CD4-positive, alpha-beta T cell treated with Interferon gamma for 1 hour (primary cell): ENCODE measurements around the gene EEFSEC.

Source experiments
- DNase-seq: peaks from one replicate; pipeline ENCODE4 v3.0.0-alpha.2; 2020

EEFSEC gene

GRCh38 chr3:128187495-128187894, 34.2 kb downstream of the EEFSEC start:
- DNase-seq, result no peak

DNA sequence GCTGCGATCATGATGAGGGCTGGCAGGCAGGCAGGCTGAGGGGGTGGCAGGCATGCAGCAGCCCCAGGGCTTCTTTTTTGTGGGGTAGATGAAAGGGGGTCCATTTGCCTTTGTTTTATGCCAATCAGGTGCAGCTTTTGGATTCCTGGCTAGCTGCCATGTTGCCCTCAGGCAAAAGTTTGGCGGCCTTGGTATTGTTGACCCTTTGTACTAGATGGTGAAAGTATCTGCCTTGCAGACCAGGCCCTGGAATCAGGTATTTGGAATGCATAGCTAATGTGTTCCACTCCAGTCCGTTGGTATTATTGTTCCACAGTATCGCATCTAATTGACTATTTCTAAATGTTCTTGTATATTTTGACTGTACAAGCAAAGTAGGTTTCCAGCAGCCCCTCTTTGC, 35.0 kb downstream of the EEFSEC start:
- DNase-seq, result no peak

GRCh38 chr3:128188956-128189355, 35.7 kb downstream of the EEFSEC start:
- no peak for DNase-seq

GRCh38 chr3:128190501-128190900, 37.2 kb downstream of the EEFSEC start:
- no peak for DNase-seq

DNA sequence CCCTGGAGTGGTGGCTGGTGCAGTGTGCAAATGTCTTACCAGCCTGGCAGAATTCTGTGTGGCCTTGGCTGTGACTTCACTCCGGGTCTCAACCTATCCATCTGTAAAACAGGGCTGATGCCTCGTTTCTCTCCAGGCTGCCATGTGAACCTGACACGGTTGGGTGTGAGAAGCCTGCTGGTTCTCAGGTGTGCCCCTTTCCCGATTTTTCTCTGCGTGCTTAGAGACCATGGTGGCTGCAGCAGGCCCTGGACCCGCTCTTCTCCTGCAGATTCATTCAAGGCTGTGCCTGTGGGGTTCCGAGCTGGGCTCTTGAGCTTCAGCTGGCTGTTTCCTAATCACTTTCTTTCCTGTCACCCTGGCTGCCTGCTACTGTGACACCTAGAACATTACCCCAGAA, 38.9 kb downstream of the EEFSEC start:
- DNase-seq, result no peak

DNA sequence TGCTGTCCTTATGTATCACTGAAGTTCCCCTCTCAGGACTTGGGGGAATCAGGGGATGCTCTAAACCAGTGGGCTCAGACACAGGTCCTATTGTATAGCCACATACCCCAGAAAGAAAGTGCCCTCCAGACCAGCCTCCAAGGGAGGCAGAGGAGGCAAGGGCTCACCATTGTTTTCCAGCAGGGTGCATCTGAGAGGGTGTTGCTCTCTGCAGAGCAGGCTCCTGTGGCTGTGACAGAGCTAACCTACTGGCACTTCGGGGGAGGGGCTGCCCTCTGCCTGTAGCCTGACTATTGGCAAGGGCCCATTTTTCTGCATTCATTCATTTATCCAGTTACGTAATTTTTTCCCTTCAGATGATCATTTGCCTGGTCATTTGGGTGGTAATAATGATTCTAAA, 39.9 kb downstream of the EEFSEC start:
- DNase-seq, result no peak

- DNase-seq, result no peak
Measured at GRCh38 chr3:128194843-128195242, 41.6 kb downstream of the EEFSEC start.

- DNase-seq, result no peak
Measured at GRCh38 chr3:128195369-128195768, 42.1 kb downstream of the EEFSEC start.

DNA sequence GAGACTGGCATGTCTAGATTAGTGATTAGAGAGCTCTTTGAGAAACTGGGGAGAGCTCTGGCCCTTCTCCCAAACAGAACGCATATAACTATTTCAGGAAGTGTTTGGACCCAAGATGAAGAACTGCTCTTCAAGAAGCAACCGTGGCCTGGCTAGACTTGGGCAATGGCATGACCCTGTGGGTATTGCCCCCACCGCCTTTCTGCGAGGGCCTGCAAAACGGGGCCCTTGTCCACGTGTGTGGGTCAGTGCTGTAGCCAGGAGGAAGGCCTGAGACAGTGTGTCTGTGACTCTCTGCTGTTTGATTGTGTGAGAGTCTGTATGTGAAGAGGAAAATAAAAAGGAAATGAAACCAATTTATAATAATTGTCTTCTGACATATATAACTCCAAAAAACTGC, 42.5 kb downstream of the EEFSEC start:
- DNase-seq, result no peak

DNA sequence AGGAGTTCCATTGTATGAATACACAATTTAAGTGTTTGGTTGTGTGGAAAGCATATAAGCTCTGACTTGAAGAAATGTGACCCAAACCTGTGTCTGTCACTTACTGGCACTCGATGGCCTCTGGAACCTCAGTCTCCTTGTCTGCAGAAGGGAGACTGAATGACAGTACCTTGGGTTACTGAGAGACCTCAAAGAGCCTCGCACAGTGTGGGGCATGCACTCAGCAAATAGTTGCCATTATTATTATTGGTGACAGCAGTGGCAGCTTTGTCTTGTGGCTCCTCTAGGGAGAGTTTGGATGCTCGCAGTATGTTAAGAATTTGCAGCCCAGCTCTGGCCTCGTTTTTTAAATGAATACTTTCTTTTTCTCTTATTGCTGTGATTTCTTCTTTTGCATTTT, 43.4 kb downstream of the EEFSEC start:
- DNase-seq, result no peak

DNA sequence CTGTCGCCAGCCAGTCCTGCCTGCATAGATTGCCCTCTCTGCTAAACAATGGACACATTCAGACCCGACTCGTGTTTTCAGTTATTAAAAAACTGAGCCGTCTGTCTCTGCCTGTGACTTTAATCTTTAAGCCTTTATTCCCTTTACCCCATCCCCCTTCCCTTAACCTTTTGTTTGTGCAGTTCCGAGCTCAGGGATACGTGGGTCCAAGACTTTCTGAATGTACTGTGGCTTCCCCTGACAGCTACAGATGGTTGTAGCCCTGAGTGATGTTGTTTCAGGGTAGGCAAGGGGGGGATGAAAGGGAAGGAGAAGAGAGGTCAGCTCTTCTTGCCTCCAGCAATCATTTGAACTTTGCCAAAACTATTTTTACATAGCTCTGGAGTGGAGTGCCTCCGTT, 44.6 kb downstream of the EEFSEC start:
- DNase-seq, result no peak

DNA sequence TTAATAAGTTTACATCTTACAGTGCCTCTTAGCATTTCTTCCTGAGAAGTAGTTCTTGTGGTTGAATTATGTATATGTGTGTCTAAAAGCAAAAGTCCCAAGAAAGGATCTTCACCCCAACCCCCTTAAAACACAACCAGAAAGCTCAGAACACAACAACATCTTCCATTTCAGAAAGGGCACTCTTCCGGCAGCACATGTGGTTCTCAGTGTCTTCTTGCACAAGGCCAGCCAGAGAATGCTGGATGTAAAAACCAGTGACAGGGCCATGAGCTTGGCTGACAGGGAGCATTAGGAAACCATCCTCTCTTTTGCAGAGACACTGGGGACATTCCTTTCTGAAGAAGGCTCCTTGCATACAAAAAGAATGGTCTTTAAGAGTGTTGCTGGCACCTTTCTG, 45.0 kb downstream of the EEFSEC start:
- DNase-seq, result no peak

DNA sequence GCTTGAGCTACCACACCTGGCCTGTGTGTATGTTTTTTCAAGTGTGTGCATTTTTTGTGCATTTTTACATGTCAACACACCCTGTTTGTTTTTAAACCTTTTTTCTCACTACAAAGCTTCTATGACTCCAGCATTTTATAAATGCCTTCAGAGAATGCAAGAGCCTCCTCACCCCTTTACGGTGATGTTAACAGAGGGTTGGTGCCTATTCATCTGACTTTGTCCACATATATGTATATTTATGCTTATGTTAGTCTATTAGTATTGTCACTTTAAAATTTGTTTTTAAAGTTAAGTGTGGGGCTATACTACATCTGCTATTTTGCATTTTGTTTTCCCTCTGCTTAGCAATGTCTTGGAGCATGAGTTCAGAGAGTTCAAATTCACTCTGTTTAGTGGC, 45.8 kb downstream of the EEFSEC start:
- no peak for DNase-seq

DNA sequence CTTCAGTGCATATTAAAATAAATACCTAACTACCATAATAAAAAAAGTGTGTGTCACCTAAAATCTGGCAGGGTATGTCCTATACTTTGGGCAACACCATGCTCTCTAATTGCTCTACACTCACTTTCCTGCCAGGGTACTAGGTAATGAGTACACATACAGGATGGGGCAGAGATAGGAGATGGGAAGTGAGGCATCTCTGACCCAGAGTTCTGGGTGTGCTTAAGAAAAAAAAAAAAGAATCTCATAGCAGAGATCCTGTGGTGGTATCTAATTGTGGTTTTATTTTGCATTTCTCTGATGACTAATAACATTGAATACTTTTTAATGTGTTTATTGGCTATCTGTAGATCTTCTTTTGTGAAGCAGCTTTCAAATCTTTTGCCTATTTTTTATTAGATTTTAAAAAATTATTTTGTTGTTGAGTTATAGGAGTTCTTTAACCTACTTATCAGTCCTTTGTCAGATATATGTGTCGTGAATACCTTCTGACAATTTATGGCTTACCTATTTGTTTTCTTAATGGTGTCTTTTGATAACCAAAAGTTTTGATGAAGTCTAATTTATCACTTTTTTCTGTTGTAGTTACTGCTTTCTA, 48.0 kb downstream of the EEFSEC start:
- no peak for DNase-seq

GRCh38 chr3:128203169-128203568, 49.9 kb downstream of the EEFSEC start:
- DNase-seq, result no peak

DNA sequence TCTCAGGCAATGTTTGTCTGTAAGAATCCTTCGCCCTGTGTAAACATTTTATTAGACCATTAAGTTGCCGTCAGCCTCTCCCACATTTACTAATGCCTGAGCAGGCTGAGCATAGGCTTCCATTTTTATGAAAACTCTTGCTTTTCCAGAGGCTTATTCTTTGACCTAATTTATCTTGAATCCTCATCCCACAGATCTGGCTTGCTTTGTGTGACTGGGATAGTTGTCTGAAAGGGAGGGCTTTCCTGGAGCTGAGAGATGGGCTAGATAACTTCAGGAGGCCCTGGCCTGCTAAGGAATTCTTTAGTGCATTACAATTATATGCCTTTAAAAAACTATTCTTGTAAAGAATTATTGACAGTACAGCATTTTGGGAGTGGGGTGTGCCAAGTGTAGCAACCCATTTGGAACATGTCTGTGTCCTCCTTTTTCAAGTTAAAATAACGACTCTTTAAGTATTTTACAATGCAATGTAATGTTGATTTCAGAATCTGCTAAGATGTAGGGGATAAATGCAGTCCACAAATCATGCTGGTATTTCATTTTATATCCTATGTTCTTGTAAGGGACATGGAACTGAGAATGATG, 52.4 kb downstream of the EEFSEC start:
- DNase-seq, result no peak

GRCh38 chr3:128207951-128208350, 54.7 kb downstream of the EEFSEC start:
- no peak for DNase-seq

DNA sequence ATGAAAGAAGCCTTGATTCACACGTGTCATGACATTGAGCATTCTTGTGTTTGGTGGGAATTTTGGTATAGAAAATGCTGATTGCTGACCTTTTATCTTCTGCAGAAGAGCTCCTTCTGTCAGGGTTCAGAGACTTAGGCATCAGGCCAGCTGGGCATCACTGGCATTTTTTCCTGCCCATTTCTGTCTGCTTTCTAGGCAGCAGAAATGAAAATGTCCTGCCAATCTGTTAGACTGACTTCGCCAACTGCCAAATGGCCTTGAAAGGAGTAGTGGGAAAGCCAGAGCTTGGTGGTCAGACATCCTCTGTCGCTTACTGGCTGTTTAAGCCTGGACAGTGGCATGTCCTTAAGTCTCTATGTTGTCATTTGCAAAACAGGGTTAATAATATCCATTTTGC, 57.4 kb downstream of the EEFSEC start:
- DNase-seq, result no peak

- DNase-seq, result no peak
Measured at GRCh38 chr3:128214056-128214455, 60.8 kb downstream of the EEFSEC start.

- no peak for DNase-seq
Measured at GRCh38 chr3:128215290-128215689, 62.0 kb downstream of the EEFSEC start.

GRCh38 chr3:128215800-128216495, 62.7 kb downstream of the EEFSEC start:
- no peak for DNase-seq

DNA sequence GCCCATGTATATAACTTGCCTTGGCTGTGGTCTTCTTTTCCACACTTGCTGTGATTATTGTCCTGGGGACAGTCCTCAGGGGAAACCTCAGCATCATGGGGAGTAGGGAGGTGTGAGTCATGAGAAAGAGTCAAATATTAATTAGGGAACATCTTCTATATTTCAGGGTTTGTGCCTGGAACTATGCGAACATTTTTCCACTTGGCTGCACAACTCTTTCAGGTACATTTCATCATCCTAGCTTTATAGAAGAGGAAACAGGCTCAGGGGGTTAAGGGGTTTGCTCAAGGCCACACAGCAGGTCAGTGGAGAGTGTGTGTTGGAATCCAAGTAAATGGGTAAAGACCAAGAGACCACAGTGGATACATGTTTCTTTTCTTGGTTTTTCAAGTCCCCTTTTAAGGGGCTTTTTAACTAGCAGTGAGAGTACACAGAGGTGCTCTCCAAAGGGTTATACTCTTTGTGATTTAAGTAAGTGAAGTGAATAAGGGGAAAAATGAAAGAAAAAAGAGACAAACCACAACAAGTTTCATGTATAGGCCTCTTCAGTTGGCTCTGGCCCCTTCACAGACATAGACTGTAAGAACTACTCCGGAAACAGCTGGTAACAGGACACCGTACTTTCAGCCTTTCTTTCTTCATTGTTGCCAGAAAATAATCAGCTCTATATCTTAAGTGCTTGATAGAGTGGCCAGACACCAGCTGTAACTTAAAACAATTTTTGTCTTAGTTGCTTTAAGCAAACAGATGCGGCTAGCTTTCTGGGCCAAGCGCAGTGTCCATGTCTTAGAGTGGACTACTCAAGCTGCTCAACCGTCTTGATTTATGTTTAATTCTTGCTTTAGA, 64.6 kb downstream of the EEFSEC start:
- no peak for DNase-seq

DNA sequence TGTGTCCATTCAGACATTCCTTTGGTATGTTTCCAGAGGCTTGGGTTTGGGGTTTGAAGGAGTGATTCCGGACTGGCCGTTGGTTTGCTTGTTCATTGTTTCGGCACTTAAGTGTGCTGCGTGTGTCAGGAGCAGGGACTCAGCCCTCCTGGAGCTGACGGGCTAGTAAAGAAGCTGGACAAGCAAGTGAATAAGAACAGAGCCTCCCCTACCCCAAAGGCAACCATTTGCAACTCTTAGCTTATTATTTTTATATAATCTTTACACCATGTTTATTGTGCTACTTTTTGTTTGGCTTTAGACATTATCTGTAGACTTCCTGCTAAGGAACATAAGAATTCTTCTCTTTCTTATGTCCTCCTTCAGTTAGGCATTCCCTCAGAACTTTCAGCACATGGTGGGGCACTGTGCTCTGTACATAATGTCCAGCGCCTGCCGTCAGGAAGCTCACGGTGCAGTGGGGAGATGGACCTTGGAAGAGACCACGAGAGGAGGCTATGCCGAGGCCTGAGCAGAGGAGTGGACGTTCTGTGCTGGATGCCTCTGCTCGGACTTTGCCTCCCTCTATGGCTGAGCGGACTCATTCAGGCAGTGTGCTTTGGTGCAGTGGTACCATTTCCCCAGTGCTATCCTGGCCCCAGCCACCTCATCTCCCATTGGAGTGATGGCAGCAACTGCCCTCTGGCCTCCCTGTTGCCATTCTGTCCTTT, 65.4 kb downstream of the EEFSEC start:
- no peak for DNase-seq
